K562 (cell line): ENCODE measurements around the gene MMAB. TPM values are rescaled to one million over a fixed set of nuclear protein-coding genes. Genes with fewer than 3 reads are reported as not detected.

Experiments used
- ATAC-seq: fragments of 200-7000 bp; cut with Tn5 transposase; 3 replicates; pipeline ENCODE4 v1.9.1; 2020; ENCODE audit warnings: moderate library complexity
- BruUV-seq: library from RNA; stranded (reverse); fragments of 400-500 nt; replicated peaks from 2 replicates; lab custom pipeline; 2021; lab: Mats Ljungman, UMichigan
- CTCF ChIA-PET: fragments of 300-600 bp; formaldehyde crosslinking; extraction: SDS; loops from one replicate; lab custom pipeline; 2021; ENCODE audit warnings: low intra/inter-chr PET ratio; lab: Yijun Ruan, JAX
- POLR2A ChIA-PET: fragments of 300-600, 350-650 bp; sonication (Branson Sonifier 250); formaldehyde crosslinking; extraction: SDS; loops from one replicate; lab custom pipeline; 2021; ENCODE audit warnings: antibody characterized with exemption, inconsistent platforms; lab: Yijun Ruan, JAX
- DNase-seq, 4 experiments: peaks; one replicate each; pipeline versions ENCODE4 v3.0.0 to v3.0.0-alpha.2; 2011 to 2018; ENCODE audit warnings: low spot score in 3 of 4, mixed read lengths in 3 of 4; ENCODE audit errors: extremely low read depth in 1 of 4
- FAIRE-seq: peaks from 2 replicates; lab custom pipeline; 2011; peaks lifted over from hg19 to GRCh38; lab: Jason Lieb, UNC
- H2AFZ ChIP-seq: 2 replicates; pipeline ENCODE4 v1.6.0; 2011; ENCODE audit warnings: low read depth, low read length, control low read depth, inconsistent platforms
- H3K27ac ChIP-seq: fragments of 200-600 bp; 3 replicates; pipeline ENCODE4 v1.8.0; 2011; ENCODE audit warnings: low read depth, mild to moderate bottlenecking, control low read depth, inconsistent platforms, low read length, moderate library complexity, mixed read lengths; ENCODE audit errors: extremely low read depth
- H3K27me3 ChIP-seq, 2 experiments: fragments of 300-600 bp in 1 of 2; 2 replicates in 1 of 2; 3 replicates in 1 of 2; pipeline versions ENCODE4 v1.6.0 to v1.8.0; 2011; ENCODE audit warnings: inconsistent platforms in 2 of 2, low read length in 2 of 2, mild to moderate bottlenecking in 1 of 2, mixed read lengths in 1 of 2, moderate library complexity in 1 of 2; ENCODE audit not compliant: control insufficient read depth in 2 of 2, insufficient read depth in 2 of 2
- H3K36me3 ChIP-seq: fragments of 300-600 bp; 3 replicates; pipeline ENCODE4 v1.8.0; 2011; ENCODE audit warnings: mild to moderate bottlenecking, low read length, inconsistent platforms; ENCODE audit not compliant: control insufficient read depth, insufficient read depth
- H3K4me1 ChIP-seq, 2 experiments: fragments of 200-600 bp in 1 of 2; replicated peaks in 1 of 2; 2 replicates in 1 of 2; 3 replicates in 1 of 2; pipeline versions ENCODE4 v1.5.1 to v1.8.0; 2011; ENCODE audit warnings: inconsistent platforms in 2 of 2, low read length in 2 of 2, mild to moderate bottlenecking in 1 of 2, mixed read lengths in 1 of 2, moderate library complexity in 1 of 2; ENCODE audit not compliant: control insufficient read depth in 2 of 2, insufficient read depth in 2 of 2
- H3K4me2 ChIP-seq: 2 replicates; pipeline ENCODE4 v1.6.1; 2011; ENCODE audit warnings: low read length, control low read depth, inconsistent platforms, mixed read lengths; ENCODE audit not compliant: insufficient read depth
- H3K4me3 ChIP-seq: fragments of 200-600 bp; sonication (generic), shearing (Covaris generic); 2 replicates; pipeline ENCODE4 v1.5.1; 2016; ENCODE audit warnings: control low read depth, inconsistent platforms
- H3K79me2 ChIP-seq: fragments of 200-600 bp; 3 replicates; pipeline ENCODE4 v1.8.0; 2011; ENCODE audit warnings: low read length, inconsistent platforms; ENCODE audit not compliant: control insufficient read depth, insufficient read depth
- H3K9ac ChIP-seq, 2 experiments: 2 replicates each; pipeline versions ENCODE4 v1.6.0 to v1.6.1; 2011; ENCODE audit warnings: low read depth in 2 of 2, low read length in 2 of 2, control low read depth in 1 of 2, inconsistent platforms in 1 of 2, mild to moderate bottlenecking in 1 of 2, mixed read lengths in 1 of 2; ENCODE audit not compliant: insufficient read depth in 1 of 2
- H3K9me1 ChIP-seq: one replicate; pipeline ENCODE4 v1.6.0; 2011; ENCODE audit warnings: inconsistent platforms, mild to moderate bottlenecking, low read length, moderate library complexity; ENCODE audit not compliant: control insufficient read depth, insufficient read depth
- H3K9me3 ChIP-seq: replicated peaks from 2 replicates; pipeline ENCODE4 v1.5.1; 2011; ENCODE audit warnings: low read depth, low read length, inconsistent platforms; ENCODE audit not compliant: control insufficient read depth, insufficient read depth
- H4K20me1 ChIP-seq: replicated peaks from 2 replicates; pipeline ENCODE4 v1.6.1; 2011; ENCODE audit warnings: low read length, inconsistent platforms, mixed read lengths; ENCODE audit not compliant: control insufficient read depth, insufficient read depth
- CBX5 ChIP-seq: IDR thresholded peaks from 2 replicates; pipeline ENCODE4 v1.6.1; 2014; ENCODE audit warnings: low read depth, borderline replicate concordance
- CSDE1 ChIP-seq, 2 experiments: fragments of 450-650 bp; IDR thresholded peaks; 2 replicates each; pipeline ENCODE4 v1.6.1; 2016; ENCODE audit warnings: mild to moderate bottlenecking in 1 of 2
- FOXA1 ChIP-seq: fragments of 450-650 bp; IDR thresholded peaks from 2 replicates; pipeline ENCODE4 v1.6.1; 2016; ENCODE audit warnings: mild to moderate bottlenecking, borderline replicate concordance
- FOXP1 ChIP-seq: sonication (generic); formaldehyde crosslinking; IDR thresholded peaks from 2 replicates; pipeline ENCODE4 v1.8.0; 2022; ENCODE audit warnings: mild to moderate bottlenecking, missing genetic modification reagents
- KLF10 ChIP-seq: fragments of 250-450 bp; sonication (Bioruptor Pico); IDR thresholded peaks from 2 replicates; pipeline ENCODE4 v1.6.1; 2021; ENCODE audit warnings: matching md5 sums
- MYBL2 ChIP-seq, 2 experiments: fragments of 450-650 bp in 1 of 2; sonication (generic) in 1 of 2; formaldehyde crosslinking in 1 of 2; IDR thresholded peaks; 2 replicates each; pipeline versions ENCODE4 v1.6.1 to v1.8.1; 2017 to 2022; ENCODE audit warnings: borderline replicate concordance in 1 of 2, inconsistent platforms in 1 of 2, low read depth in 1 of 2, mild to moderate bottlenecking in 1 of 2, missing genetic modification reagents in 1 of 2, moderate library complexity in 1 of 2
- NFE2L1 ChIP-seq: fragments of 450-650 bp; IDR thresholded peaks from 2 replicates; pipeline ENCODE4 v1.6.1; 2016; ENCODE audit warnings: missing genetic modification characterization, low read depth, mild to moderate bottlenecking, missing compliant biosample characterization, moderate library complexity, borderline replicate concordance
- PHTF2 ChIP-seq: fragments of 250-450 bp; sonication (Bioruptor Pico); IDR thresholded peaks from 2 replicates; pipeline ENCODE4 v1.5.0; 2021; ENCODE audit warnings: mild to moderate bottlenecking
- RAD51 ChIP-seq: fragments of 450-650 bp; IDR thresholded peaks from 2 replicates; pipeline ENCODE4 v1.7.1; 2016; ENCODE audit warnings: low read depth, mild to moderate bottlenecking, borderline replicate concordance
- RFX1 ChIP-seq: fragments of 450-650 bp; IDR thresholded peaks from 2 replicates; pipeline ENCODE4 v1.6.1; 2016; ENCODE audit warnings: mild to moderate bottlenecking, moderate library complexity
- SUPT5H ChIP-seq: fragments of 450-650 bp; IDR thresholded peaks from 2 replicates; pipeline ENCODE4 v1.6.1; 2016
- WGBS: fragments of 100-300 bp; shearing (Covaris generic); methylation state at CpG from one replicate; pipeline ENCODE4 v1.1.6; 2016; ENCODE audit warnings: low coverage, mixed read lengths; ENCODE audit not compliant: insufficient coverage; ENCODE audit errors: missing lambda C conversion rate; 5-methylcytosine and 5-hydroxymethylcytosine counted together
- in situ Hi-C: fragments of 300-500 bp; cut with MboI; formaldehyde crosslinking; loops from 4 replicates; pipeline ENCODE4 v1.15.0; 2018; ENCODE audit warnings: inconsistent platforms, mixed read lengths
- intact Hi-C: fragments of 100-400 bp; cut with micrococcal nuclease; formaldehyde crosslinking; loops from 2 replicates; pipeline ENCODE4 v1.14.2; 2022
- polyA plus RNA-seq, 8 experiments: library from polyadenylated mRNA; depleted of rRNA in 4 of 8; stranded (reverse) in 5 of 8; unstranded in 3 of 8; fragments of >200 nt; fragmentation: Nextera tagmentation in 2 of 8; fragmentation: Illumina TruSeq in 1 of 8; extraction: Ambion mirVana in 2 of 8; extraction: Trizol in 1 of 8; gene quantifications; 2 replicates each; pipeline versions ENCODE4 v1.2.1 to v1.2.3, GENCODE V29; 2011 to 2014; ENCODE audit warnings: inconsistent platforms in 1 of 8, missing spikeins in 1 of 8
- total RNA-seq, 7 experiments: library from RNA; depleted of rRNA in 6 of 7; stranded (reverse); fragments of >200 nt in 6 of 7; fragmentation: Illumina TruSeq in 2 of 7; extraction: Trizol in 2 of 7; gene quantifications; 2 replicates each; pipeline versions ENCODE4 v1.2.1 to v1.2.3, GENCODE V29; 2011 to 2021; ENCODE audit warnings: low replicate concordance in 1 of 7
- TF ChIP-seq, protein P1 (sequence below): IDR thresholded peaks from 2 replicates; pipeline ENCODE4 v1.6.1; 2011; ENCODE audit not compliant: insufficient read length; ENCODE audit errors: extremely low read depth
- TF ChIP-seq, protein P2 (sequence below): sonication (generic); formaldehyde crosslinking; IDR thresholded peaks from 2 replicates; pipeline ENCODE4 v1.8.1; 2023; ENCODE audit warnings: mild to moderate bottlenecking, missing genetic modification reagents, moderate library complexity
- TF ChIP-seq, protein P3 (sequence below), 2 experiments: IDR thresholded peaks; 2 replicates each; pipeline ENCODE4 v1.6.1; 2011; ENCODE audit warnings: borderline replicate concordance in 1 of 2, control low read depth in 1 of 2, low read depth in 1 of 2, low read length in 1 of 2, mild to moderate bottlenecking in 1 of 2, mixed read lengths in 1 of 2, moderate library complexity in 1 of 2; ENCODE audit not compliant: insufficient read depth in 1 of 2, insufficient read length in 1 of 2, poor library complexity in 1 of 2, severe bottlenecking in 1 of 2; ENCODE audit errors: extremely low read depth in 1 of 2

Gene MMAB
- total and polyA plus RNA-seq, 9 of the 15 experiments (the other 6 are each of a cell fraction or from before 2014, with no cell fraction given) = 9.5 to 76.1 (median 46.2) TPM

DNA sequence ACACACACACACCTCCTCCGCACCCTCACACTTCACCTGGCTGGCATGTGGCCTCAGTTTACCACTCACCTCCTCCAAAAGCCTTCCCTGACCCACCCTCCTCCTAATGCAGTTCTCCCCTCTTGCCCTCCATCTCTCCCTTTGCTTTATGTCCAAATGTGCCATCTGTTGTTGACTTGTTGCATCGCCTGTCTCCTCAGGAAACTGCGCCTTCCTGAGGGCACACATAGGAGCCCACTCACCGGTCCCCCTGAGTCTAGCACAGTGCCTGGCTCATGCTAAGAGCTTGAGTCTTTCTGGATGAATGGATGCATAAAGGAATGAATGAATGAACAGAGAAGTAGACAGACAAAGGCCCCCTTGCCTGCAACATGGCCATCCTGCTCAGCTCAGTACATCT, 34.3 kb upstream of the MMAB start:
- H3K9me3 ChIP-seq = no peaks in the 10 kb centered on the region
- ATAC-seq = no peak
- no peak overlapping the region for H3K4me3 ChIP-seq
- no peak overlapping the region for H3K9ac ChIP-seq
- H3K27me3 ChIP-seq = peaks cover 18 to 62% of the 10 kb centered on the region in 2 experiments; a peak in 4 of 5 replicates
- no peaks in the 10 kb centered on the region for H3K36me3 ChIP-seq
- 4% methylated on average over 4 of the region's 4 CpGs for WGBS
- no peak overlapping the region for H2AFZ ChIP-seq
- no peak overlapping the region for H3K4me2 ChIP-seq
- H3K79me2 ChIP-seq = no peaks in the 10 kb centered on the region
- BruUV-seq = no TSS peak
- H4K20me1 ChIP-seq = peaks cover 4% of the 10 kb centered on the region
- FAIRE-seq = no peak
- intact Hi-C loops (no loop called here), in situ Hi-C loops (no loop called here)
- H3K9me1 ChIP-seq = peaks cover 3% of the 10 kb centered on the region
- H3K27ac ChIP-seq = no peak overlapping the region
- TF ChIP-seq, protein P1, sequence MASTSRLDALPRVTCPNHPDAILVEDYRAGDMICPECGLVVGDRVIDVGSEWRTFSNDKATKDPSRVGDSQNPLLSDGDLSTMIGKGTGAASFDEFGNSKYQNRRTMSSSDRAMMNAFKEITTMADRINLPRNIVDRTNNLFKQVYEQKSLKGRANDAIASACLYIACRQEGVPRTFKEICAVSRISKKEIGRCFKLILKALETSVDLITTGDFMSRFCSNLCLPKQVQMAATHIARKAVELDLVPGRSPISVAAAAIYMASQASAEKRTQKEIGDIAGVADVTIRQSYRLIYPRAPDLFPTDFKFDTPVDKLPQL = no peak
- TF ChIP-seq, protein P2, sequence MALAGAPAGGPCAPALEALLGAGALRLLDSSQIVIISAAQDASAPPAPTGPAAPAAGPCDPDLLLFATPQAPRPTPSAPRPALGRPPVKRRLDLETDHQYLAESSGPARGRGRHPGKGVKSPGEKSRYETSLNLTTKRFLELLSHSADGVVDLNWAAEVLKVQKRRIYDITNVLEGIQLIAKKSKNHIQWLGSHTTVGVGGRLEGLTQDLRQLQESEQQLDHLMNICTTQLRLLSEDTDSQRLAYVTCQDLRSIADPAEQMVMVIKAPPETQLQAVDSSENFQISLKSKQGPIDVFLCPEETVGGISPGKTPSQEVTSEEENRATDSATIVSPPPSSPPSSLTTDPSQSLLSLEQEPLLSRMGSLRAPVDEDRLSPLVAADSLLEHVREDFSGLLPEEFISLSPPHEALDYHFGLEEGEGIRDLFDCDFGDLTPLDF (CRISPR knock-in tag) = no peak
- TF ChIP-seq, protein P3, sequence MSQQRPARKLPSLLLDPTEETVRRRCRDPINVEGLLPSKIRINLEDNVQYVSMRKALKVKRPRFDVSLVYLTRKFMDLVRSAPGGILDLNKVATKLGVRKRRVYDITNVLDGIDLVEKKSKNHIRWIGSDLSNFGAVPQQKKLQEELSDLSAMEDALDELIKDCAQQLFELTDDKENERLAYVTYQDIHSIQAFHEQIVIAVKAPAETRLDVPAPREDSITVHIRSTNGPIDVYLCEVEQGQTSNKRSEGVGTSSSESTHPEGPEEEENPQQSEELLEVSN (IDR thresholded peaks at IDR 0.05; ENCODE audit: borderline replicate concordance in 1 of 2, extremely low read depth in 1 of 2, insufficient read depth in 1 of 2, insufficient read length in 1 of 2, low read depth in 1 of 2, low read length in 1 of 2, poor library complexity in 1 of 2, severe bottlenecking in 1 of 2) = no peak
- TF ChIP-seq NFE2L1 (tag) = no peak
- TF ChIP-seq RFX1 = no peak
- no peak for TF ChIP-seq FOXP1 (CRISPR knock-in tag)
- TF ChIP-seq FOXA1 = no peak
- TF ChIP-seq PHTF2 (CRISPR knock-in tag) = no peak
- no peak for TF ChIP-seq CSDE1 (IDR thresholded peaks at IDR 0.05)
- no peak for TF ChIP-seq RAD51
- TF ChIP-seq MYBL2 (IDR thresholded peaks at IDR 0.05; ENCODE audit: low read depth) = no peak
- TF ChIP-seq MYBL2 (CRISPR knock-in tag; IDR thresholded peaks at IDR 0.05; ENCODE audit: borderline replicate concordance) = no peak
- TF ChIP-seq CBX5 = no peak
- no peak for TF ChIP-seq SUPT5H
- no peak for TF ChIP-seq KLF10 (CRISPR knock-in tag)
- POLR2A ChIA-PET = interaction anchor here (0.9 kb wide), 2 partner anchors 10 to 26 kb away, joined by 3 to 5 read pairs; no protein-coding TSS in a partner anchor
- CTCF ChIA-PET = no interaction called here
- H3K4me1 ChIP-seq = peaks cover 0 to 11% of the 10 kb centered on the region in 2 experiments; a peak in 2 of 5 replicates
- no peak for DNase-seq
